Measurements from ENCODE around the gene PTPRN2.
"Not testable (repeated sequence)": the region's sequence is repeated elsewhere in the genome, so short reads cannot be mapped to it uniquely, and the experiment has no call there.

Gene PTPRN2

GRCh38 chr7:158587162-158588084 is at the start of gene PTPRN2:
Gene PTPRN2, minus strand, starts transcription at chr7:158587823.
- FAIRE-seq = no peak
- DNase-seq (ENCODE audit: low spot score) = peak; percentile 40

DNA sequence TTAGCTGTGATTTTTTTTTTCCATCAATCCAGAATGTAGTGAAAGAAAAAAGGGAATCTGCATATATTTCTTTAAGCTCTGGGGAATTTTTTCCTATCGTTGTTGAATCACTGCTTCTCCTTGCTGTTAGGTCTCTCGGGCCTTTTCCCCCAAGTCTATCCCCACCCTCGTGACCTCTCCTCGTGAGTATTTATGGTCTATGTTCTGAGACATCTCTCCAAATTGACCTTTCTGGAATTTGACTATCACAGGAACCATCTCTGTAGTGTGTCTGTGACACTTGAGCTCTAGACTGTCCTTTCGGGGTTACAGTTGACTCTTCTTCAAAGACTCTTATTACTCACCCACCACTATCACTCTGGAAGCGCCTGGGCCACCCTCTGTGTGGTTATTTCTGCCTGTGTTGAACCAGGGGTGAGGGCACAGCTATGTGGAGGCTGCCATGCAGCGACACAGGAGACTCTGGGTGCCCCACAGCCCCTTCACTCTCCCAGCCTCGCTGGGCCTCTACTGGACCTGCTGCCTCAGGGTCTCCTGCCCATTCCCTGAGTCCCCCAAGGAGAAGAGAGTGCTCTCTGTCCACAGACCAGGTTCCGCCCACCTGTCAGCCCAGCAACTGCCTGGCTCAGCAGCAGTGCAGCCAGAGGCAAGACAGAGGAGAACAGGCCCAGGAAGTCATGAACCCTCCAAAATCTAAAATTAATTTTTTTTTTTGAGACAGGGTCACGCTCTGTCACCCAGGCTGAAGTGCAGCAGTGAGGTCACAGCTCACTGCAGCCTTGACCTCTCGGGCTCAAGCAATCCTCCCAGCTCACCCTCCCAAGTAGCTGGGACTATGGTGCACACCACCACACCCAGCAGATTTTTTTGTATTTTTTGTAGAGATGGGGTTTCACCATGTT is 45.7 kb upstream of the PTPRN2 start:
- no peak for FAIRE-seq
- DNase-seq (ENCODE audit: low spot score) = no peak

- no peak for FAIRE-seq
- no peak for DNase-seq (ENCODE audit: low spot score)
These were observed 44.1 kb upstream of the PTPRN2 start for GRCh38 chr7:158631574-158632195.

DNA sequence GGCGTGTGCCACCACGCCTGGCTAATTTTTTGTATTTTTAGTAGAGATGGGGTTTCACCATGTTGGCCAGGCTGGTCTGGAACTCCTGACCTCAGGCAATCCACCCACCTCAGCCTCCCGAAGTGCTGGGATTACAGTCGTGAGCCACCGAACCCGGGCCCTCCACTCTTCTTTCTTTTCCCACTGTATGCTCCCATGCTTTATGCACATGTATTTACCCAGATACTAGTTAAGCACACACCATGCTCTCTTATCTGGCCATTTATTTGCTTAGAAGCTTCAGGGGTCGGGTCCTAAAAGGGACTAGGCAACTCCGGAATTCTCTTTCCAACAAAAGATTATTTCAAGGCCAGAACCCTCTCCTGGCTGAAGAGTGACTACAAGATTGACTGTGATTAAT is 38.7 kb upstream of the PTPRN2 start:
- not testable (repeated sequence) for FAIRE-seq

GRCh38 chr7:158623241-158623640 is 35.6 kb upstream of the PTPRN2 start:
- DNase-seq (ENCODE audit: low spot score) (no peak), FAIRE-seq (no peak)

More for the DNA sequence above, 38.7 kb upstream of the PTPRN2 start:
- not testable (repeated sequence) for DNase-seq (ENCODE audit: low spot score)

GRCh38 chr7:158620839-158621441 is 33.3 kb upstream of the PTPRN2 start:
- FAIRE-seq = no peak
- DNase-seq (ENCODE audit: low spot score) = no peak

- no peak for FAIRE-seq
- no peak for DNase-seq (ENCODE audit: low spot score)
These were observed 32.8 kb upstream of the PTPRN2 start for GRCh38 chr7:158620418-158620817.

GRCh38 chr7:158618745-158619140 is 31.1 kb upstream of the PTPRN2 start:
- no peak for FAIRE-seq
- DNase-seq (ENCODE audit: low spot score) = no peak

DNA sequence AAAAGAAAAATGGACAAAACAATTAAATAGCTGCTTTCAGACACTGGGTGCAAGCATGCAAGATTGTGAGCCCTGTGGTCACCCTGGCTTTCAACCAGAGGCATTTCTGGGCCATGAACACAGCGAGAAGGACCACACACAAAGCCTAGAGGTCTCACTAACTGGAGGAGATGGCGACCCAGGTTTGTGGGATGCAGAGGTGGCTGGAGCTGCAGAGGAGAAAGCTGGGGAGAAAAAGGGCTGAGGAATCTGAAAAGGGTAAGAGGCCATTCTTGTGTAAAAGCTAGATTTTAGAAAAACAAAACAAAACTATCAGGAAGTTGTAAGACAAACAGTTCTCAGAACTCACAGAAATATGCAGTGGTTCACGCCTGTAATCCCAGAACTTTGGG is 30.1 kb upstream of the PTPRN2 start:
- no peak for DNase-seq (ENCODE audit: low spot score)
- FAIRE-seq = no peak

DNA sequence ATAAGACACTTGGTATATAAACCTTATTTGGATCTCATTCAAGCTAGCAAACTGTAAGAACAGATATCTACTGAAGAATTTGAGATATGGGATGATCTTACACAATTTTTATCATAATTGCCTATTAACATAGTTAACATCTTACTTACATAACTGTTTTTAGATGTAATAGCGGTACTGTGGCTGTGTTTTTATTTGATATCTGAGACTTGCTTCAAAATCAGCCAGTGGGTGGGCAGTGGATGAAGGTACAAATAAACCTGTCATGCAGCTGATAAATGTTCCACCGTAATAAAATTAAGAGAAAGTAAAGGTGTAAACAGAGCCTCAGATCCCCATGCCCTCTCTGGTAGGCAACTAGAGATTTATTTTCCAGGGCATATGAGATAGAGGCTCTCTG is 28.4 kb upstream of the PTPRN2 start:
- DNase-seq (ENCODE audit: low spot score) (no peak), FAIRE-seq (no peak)

DNA sequence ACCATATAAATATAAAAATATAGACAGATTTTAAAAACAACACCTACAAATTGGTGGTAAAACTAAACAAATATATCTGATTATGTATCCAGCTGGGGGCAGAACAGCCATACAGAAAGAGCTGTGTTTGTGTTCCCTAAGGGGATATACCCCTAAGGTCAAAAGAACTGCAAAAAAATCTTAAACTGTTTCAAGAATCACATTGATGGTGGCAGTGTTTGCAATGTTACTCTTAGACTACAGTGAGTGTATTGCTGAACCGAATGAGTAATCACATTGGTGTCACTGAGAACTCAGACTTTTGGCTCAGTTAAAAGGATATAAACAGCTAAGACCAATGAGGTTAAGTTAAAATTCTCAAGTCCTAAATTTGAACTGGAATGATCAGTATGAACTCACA is 27.1 kb upstream of the PTPRN2 start:
- FAIRE-seq (no peak), DNase-seq (ENCODE audit: low spot score) (no peak)

GRCh38 chr7:158613481-158613880 is 25.9 kb upstream of the PTPRN2 start:
- FAIRE-seq (no peak), DNase-seq (ENCODE audit: low spot score) (no peak)

DNA sequence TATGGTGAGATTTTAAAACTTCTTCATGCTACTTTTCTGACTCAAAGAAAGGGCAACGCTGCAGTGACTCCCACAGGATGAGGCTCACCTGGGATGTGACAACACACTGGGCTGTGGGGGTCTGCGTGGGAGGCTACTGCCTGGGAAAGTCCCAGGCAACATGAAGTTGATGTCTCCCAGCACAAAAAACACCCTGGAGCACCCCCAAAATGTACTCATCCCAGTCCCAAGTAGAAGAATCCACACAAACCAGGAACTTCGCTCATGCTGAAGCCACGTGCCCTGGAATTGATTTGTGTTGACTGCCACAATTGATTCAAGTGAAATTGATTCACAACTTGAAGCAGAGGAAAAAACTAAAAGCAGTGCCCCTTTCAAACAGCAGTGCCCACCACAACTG is 24.9 kb upstream of the PTPRN2 start:
- DNase-seq (ENCODE audit: low spot score) = no peak
- FAIRE-seq = no peak

- DNase-seq (ENCODE audit: low spot score) = no peak
- FAIRE-seq = no peak
These were observed 23.9 kb upstream of the PTPRN2 start for GRCh38 chr7:158611541-158611940.

GRCh38 chr7:158609313-158609974 is 21.8 kb upstream of the PTPRN2 start:
- DNase-seq (ENCODE audit: low spot score) = no peak
- no peak for FAIRE-seq

DNA sequence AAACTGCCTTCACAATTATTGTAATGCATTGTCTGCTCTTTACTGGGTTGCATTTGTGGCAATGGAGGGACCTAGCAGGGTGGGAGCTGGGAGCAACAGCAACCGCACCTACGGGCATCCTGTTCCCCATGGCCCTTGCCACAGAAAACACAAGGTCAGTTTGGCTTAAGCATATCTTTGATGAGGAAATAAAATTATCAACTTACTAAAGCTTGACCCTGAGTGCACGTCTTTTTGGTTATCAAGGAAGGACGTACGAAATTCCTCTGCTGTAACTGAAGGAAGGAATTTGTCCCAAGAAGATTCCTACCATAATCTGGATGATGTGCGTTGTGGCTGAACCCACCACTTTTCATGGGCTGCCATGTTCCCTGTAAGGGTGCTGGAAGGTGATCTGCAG is 19.9 kb upstream of the PTPRN2 start:
- no peak for DNase-seq (ENCODE audit: low spot score)
- no peak for FAIRE-seq

DNA sequence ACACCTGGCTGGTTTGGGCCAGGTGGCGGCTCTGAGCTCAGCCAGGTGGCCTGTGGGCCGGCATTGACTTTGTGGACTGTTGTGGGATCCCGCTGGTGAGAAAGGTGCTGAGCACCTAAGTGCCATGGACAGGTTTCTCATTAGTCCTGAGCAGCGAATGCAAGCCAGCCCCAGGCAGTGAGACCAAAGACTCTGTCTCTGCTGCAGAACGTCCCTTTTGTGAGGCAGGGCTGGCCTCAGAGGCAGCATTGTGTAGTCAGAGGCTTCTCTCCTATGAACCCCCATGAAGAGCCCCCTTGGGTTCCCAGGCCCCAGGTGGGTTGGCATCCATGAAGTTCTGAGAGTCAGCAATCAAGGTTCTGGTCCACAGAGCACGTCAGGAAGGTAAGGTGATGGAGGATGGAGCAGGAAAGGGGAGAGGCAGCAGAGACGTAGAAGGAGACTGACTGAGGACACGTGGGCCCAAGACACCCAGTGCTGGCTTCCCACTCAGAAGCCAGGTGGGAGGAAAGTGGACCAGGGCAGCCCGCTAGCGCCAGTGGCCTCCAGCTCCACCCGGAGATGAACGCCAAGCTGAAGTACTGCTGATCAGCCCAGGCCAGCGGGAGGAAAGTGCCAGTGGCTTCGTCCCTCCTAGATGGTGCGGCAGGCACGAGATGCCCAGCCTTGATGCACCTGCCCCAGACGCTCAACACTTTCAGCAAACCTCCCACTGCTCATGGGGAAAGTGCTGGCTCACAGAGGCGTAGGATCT is 19.2 kb upstream of the PTPRN2 start:
- DNase-seq (ENCODE audit: low spot score) (no peak), FAIRE-seq (no peak)

DNA sequence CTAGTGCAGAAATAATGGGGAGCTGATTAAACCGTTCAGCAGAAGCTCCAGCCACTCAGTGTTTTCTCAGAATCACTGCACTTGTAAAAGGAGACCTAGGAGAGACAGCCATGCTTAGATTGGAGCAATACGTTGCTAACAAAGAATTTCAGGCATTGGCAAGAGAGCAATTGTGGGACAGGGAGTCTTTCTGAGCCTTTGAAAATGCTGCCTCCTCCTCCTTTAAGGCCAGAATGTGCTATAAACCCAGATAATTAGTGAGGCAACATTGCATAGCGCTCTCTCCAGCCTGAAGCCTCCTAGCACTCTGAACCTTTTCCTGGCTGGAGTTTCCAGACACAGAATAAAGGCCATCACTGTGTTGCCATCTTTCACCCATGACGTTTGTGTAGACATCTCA is 18.5 kb upstream of the PTPRN2 start:
- no peak for DNase-seq (ENCODE audit: low spot score)
- FAIRE-seq = no peak

GRCh38 chr7:158603773-158604755 is 16.4 kb upstream of the PTPRN2 start:
- DNase-seq (ENCODE audit: low spot score) (no peak), FAIRE-seq (no peak)
